NCI-H146 (cell line): ENCODE measurements around the gene GLS.

Source experiments
- DNase-seq: peaks from one replicate; lab custom pipeline; 2025; lab: John Stamatoyannopoulos, UW

GLS gene

DNA sequence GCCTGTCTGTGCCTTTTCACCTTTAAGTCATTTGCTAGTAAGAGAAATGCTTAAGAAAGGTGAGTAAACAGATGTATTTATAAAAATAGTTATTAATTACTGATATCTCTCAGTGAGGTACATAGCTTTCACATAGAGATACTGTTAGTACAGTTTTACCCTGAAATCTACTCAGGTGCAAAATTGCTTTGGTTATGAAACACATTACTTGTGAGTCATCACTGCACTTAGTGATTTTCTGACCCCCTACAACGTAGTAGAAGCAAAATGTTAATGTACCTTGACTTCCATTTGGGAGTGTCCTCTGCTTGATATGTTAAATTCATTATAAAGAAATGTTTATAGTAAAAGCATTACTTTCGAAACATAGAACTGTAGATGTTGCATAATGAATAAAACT, 6.5 kb downstream of the GLS start:
- no peak for DNase-seq

DNA sequence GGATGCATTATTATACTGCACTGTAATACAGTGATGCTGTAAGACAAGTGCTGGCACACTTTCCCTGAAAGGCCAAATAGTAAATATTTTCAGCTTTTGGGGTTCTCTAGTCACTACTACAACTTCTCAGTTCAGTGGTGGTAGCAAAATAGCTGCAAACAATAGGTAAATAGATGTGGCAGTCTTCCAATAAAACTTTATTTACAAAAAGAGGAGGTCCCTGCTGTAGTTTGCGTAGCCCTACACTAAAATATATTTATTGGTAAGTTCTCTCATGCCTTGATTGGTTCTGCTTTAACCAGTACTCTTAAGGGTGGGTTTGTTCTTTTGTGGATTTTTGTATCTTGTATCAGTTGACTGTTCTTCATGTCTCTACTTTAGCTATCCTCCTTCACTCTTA, 7.8 kb downstream of the GLS start:
- DNase-seq, result no peak

DNA sequence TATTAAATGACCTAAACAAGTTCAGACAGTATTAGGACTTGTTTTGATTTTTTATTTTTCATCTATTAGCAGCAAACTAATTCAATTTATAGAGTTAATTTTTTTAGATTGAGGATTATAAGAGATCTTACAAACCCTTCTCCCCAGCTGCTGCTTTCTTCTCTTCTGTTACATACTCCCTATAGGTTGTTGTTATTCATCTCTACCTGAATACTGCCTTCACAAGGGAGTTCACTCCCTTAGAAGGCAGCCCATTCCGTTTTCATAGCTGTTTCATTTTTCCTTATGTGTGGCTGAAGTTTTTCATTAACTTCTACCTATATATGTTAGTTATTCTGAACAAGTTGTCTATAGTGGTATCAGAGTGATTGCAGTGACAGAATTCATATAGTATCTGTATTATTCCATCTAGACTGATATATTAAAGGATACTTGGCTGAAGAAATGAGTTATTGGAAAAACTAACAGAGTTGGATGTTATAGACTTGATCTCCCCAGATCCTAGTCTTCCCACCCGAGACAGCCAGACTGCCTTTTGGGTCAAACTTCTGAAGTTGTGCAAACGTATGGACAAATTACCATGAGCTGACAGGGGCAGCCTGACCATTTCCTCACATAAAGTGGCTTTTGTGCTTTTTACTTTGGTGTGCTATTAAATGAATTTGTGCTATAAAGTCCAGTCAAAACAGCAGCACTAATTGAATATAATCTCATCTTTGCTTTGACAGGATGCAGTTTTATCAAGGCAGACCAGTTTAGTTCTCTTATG, 8.7 kb downstream of the GLS start:
- no peak for DNase-seq

DNA sequence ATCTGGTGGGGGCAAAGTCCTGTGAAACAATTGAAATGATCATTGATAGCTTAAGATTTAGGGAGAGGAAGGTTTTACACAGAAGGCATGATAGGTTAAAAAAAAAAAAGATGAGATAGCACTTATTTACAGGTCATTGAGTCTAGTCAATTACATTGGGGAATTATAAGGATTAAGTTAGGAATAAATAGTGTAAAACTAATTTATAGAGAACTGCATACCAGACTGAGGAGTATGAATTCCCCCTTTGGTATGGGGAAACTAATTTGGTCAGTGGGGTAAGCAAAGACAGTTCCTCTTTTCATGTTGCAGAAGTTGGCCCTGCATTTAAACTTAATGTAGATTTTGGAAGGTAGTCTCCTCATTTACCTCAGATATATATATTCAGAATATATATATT, 10.8 kb downstream of the GLS start:
- DNase-seq, result no peak

DNA sequence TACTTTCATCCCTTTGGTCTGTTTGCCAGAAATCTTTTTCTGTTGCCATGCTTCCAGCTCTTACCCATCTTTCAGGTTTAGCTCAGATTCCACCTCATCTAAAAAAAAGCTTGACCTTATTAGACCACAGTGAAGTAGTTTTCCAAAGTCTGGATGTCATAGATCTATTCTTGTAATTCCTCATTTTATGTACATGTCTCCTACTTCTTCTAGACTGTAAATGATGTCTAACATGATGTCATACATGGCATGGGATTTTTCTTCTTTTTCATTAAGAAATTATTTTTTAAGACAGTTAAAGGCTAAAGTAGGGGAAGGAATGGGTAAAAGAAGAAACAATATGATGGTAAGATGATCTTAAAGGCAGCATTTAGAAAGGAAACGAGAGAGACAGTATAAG, 11.3 kb downstream of the GLS start:
- DNase-seq, result no peak

DNA sequence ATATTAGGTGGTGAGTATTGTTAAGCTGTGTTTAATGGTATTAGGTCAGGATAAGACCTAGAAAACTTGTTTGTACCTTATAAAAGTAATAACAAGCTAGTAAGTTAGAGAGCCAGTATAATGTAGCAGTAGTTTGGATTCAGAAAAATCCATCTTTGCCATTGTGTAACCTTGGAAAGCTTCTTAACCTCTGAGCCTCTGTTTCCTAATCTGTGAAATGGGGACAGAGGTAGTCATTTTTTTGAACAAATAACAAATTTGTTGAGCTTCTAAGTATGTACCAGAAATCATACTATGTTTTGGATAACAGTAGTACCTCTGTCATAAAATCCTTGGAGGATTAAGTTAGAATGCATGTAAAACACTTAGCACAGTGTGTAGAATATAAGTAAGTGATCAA, 12.5 kb downstream of the GLS start:
- no peak for DNase-seq

DNA sequence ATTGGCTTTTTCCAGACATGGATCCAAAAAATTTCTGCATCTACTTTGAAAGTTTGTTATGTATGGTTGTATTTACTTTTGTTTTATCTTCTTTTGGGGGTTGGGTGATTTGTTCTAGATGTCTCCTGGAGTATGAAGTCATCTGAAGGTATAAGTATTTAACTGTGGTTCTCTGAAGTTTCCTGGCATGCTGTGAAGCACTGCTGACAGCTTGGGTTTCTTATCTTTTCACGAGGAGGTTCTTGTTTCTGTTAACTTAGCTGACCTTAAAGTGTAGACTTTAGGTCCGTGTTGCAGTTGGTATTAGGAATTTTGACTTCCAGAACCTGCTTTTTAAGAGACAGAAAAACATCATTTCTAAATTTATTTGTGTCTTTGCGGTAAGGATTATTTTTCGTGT, 15.9 kb downstream of the GLS start:
- no peak for DNase-seq

DNA sequence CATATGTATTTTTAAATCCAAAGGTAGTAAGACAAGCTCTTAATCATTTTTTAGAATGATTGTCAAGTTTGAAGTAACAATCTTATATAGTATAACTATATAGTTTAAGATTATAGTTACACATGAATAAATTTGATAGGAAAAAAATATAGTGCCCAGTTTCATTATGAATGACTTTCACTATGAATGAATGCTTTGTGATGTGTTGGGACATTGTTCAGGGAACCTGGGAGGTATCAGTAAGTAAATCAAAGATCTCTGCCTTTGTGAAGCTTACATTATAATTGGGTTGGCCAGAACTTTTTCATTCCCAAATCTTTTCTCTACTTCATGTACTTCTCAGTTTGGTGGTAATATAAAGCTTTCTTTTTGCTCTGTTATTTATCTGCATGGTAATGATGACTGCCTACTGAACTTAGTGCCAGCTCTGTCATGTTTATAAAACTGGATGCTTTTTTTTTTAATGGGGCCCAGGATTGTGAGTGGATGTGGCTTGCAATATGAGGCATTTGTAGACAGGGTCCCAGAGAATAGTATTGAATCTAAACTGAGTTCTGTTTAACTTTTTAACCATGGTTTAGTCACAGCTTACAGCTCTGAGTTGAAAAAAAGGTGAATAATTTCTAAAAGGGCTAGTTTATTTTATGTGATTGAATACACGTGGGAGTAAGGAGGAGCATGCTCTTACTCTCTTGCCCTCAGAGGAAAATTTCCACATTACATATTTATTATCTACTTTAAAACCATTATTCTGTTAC, 23.3 kb downstream of the GLS start:
- DNase-seq, result no peak

DNA sequence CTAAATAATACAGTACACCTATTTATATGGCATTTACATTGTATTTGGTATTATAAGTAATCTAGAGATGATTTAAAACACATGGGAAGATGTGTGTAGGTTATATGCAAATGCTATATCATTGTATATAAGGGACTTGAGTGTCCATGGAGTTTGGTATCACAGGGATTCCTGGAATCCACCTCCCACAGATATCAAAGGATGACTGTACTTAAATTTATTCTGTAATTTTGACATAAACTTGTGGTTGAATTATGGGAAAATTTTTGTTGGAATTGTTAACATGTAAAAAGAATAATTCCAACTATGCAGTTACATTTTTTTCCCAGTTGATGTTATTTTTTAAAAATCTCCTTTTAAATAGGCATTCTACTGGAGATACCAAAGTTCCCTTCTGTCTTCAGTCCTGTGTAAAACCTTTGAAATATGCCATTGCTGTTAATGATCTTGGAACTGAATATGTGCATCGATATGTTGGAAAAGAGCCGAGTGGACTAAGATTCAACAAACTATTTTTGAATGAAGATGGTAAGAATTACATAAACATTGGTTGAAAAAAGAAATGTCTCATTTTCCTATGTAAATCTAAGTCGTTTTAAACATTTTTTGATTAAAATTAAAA, 24.1 kb downstream of the GLS start:
- DNase-seq, result no peak

DNA sequence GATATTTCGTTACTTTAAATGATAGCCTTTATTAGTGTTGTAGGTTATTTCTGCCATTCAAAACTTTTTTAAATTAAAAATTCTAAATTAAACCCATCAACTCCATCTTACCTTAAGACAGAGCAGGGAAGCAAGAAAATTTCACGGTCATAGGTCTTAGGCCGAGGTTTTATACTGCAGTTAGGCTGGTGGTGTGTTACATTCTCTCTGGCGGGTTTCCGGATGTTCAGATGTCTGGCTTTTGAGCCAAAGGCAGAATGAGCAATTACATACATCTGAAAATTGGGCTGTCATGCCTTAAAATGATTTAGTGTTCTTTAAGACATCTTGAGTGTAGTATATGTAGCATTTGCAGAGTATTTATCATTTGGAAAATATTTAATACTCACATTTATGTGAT, 27.9 kb downstream of the GLS start:
- DNase-seq, result no peak

DNA sequence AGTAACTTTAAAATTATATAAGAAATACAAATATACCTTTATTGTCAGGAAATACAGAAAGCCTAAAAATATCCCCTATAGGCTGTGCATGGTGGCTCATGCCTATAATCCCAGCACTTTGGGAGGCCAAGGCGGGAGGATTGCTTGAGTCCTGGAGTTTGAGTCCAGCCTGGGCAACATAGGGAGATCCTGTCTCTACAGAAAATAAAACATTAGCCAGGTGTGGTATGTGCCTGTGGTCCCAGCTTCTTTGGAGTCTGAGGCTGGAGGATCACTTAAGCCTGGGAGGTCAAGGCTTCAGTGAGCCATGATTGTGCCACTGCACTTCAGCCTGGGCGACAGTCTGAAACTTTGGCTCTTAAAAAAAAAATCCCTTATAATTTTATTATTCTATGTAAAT, 29.1 kb downstream of the GLS start:
- DNase-seq, result no peak

DNA sequence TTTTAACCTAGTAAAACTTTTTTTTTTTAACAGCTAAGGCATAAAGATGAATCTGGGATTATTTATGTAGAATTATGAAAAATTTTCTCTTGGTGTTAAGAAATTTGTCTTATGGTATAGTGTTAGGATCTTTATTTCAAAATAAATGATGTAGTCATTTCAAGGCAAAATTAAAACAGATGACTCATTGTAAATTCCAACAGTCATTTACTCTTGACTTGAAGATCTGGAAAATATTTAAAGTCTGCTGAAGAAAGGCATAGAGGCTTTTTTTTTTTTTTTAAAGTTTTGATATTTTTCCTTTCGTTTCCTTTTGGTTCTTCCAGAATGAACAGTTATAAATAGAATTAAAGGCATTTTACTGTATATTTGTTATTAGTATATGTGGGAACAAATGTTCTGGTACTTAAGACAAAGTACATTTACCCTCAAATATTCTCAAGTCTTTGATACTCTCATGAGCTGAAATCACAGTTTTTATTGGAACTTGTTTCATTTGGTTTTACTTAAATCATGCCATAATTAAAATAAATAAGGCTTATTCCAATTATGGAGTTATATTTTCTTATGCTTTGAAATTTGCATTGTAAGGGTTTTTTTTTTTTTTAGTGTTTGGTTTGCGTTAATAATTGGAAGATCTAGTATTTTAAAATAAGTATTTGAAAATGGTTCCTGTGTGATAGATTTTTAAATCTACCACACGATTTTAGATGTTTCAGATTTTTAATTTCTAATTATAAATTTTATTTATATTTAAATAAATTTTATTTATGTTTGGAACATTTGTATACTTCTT, 29.9 kb downstream of the GLS start:
- DNase-seq, result no peak

DNA sequence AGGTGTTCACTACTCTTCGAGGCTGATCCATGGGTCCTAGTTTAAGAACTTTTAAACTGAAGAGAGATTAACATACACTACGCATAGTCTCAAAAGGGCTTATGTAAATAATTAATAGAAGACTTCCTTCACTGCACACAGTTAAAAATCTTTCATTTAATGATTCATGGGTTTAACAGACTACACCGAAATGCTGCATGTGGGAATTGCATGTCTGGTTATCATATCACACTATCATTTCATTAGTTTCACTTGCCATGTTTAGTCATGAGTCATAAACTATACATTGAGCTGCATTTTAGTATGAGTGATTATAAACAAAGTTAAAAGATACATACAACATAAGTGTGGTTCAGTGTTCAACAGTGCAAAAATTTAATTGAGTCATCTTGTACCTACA, 31.2 kb downstream of the GLS start:
- DNase-seq, result no peak

DNA sequence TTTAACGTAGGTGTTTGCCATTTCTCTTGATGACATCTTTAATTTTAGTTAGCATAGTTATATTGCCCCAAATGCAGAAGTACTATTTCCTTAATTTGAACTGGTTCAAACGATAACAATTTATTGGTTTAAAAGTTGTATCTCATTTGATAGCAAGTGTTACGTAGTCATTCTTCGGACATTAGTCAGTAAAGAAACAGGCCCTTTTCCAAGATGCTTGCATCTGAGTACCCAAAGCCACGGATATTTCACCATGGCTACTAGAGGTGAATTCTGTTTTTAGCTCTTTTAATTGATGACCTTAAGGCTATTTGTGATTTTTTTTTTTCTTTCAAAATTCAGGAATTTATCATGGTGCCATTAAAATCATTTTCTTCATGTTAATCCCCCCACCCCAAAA, 32.1 kb downstream of the GLS start:
- no peak for DNase-seq

DNA sequence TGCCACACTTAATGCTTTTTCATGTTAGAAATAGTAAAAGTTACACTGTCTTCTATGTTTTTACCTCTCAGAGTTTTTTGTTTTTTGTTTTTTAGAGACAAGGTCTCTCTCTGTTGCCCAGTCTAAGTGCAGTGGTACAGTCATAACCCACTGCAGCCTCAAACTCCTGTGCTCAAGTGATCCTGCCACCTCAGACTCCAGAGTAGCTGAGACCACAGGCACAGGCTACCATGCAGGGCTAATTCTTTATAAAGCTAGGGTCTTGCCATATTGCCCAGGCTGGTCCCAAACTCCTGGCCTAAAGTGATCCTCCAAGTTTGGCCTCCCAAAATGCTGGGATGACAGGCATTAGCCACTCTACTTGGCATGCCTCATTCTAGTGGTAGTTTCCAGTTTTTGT, 33.1 kb downstream of the GLS start:
- no peak for DNase-seq

DNA sequence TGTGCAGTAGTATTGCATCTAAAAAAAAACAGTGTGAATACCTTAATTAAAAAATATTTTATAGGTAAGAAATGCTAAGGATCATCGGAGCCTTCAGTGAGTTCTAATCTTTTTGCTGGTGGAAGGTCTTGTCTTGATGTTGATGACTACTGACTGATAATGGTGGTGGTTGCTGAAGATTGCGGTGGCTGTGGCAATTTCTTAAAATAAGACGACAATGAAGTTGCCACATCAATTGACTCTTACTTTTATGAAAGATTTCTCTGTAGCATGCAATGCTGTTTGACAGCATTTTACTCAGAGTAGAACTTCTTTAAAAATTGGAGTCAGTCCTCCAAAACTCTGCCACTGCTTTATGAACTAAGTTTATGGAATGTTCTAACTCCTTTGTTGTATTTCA, 36.2 kb downstream of the GLS start:
- DNase-seq, result no peak

DNA sequence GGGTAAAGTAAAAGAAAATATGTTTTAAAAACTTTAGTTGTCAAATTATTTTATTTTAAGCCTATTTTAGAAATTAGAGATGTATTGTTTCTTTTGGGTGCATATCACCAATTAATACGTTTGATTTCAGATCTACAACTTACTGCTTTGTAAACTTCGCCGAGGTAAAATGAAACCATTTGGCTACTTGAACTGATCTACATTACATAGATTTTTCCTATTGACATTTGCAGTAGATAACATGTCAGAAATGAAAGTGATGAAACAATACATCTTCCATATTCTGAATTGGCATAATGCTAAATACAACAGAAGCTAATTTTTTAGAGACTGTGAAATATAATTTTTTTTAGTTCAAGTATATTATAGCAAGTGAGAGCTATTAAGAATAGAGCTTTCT, 39.5 kb downstream of the GLS start:
- DNase-seq, result no peak

DNA sequence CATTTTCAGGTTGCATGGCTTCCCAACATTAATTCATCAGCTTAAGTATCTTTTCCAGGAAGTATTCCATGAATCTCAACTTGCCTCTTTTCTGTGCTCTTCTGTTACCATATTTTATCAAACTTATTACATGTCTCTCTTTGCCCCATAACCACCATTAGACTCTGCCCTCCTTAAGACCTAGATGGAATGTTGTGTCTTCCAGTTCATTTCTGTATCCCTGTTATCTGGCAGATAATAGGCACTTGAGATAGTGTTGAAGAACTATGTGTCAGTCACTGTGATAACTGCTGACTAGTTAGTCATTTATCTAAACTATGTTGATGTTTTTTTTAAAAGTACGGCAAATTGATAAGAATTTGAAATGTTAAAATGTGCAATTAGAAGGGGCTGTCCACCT, 41.8 kb downstream of the GLS start:
- no peak for DNase-seq

DNA sequence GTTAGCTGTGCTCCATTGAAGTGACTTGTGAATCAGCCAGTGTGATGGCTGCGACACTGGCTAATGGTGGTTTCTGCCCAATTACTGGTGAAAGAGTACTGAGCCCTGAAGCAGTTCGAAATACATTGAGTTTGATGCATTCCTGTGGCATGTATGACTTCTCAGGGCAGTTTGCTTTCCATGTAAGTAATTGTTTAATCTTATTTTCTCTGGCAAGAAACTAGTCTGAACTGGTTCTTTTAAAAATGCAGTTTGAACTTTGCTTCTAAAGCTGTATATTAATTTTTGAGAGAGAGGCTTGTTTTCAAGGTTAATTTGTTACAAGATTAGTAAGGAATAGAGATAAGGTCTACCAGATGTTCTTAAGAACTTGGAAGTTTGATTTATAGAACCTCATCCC, 46.7 kb downstream of the GLS start:
- DNase-seq, result no peak

DNA sequence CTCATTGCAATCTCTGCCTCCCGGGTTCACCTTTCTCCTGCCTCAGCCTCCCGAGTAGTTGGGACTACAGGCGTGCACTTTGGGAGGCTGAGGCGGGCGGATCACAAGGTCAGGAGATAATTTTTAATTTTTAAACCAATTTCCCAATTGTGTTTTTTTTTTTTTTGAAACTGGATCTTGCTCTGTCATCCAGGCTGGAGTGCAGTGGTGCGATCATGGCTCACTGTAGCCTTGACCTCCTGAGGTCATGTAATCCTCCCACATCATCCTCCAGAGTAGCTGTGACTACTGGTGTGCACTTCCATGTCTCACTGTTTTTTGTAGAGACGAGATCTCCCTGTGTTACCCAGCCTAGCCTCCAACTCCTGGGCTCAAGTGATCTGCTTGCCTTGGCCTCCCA, 49.3 kb downstream of the GLS start:
- DNase-seq, result no peak

DNA sequence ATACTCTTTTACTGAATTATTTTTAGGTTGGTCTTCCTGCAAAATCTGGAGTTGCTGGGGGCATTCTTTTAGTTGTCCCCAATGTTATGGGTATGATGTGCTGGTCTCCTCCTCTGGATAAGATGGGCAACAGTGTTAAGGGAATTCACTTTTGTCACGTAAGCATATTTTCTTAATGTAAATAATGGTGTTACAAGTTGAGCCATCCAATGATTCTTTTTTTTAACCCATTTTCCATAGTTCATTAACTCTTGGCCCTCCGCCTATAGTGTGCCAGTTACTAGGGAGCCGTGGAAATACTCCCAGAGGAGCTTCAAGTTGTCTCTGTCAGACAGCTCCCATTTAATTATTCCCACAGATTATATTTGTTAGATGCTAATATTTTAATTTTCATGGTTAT, 49.8 kb downstream of the GLS start:
- no peak for DNase-seq

DNA sequence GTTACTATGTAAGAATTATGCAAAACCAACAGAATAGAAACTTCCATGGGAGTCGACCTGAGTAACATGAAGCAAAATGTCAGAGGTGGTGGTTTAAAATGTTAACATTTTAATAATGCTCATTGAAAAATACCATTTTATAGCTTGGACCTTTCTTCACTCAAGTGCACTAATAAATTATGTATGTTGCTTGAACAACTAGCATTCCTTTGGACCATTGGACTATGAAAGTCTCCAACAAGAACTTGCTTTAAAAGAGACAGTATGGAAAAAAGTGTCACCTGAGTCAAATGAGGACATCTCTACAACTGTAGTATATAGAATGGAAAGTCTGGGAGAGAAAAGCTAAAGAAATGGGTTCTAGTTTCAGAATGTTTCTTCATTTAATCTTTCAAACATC, 51.9 kb downstream of the GLS start:
- no peak for DNase-seq

DNA sequence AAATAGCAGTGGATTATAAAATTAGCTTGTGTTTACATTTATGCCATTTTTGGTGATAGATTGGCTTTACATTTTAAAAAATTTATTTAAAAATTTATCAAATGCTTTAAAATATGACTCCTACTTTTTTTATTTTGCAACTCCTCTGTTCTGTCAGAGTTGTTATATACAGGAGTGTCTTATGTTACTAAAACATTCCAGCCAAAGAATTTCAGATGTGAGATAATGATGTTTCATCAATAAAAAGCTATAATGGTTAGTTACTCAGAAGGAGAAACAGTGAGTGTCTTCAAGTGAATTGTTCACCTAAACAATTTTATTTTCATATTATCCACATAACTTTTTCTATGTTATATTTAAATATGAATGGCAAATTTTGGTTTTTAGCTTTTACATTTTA, 52.7 kb downstream of the GLS start:
- no peak for DNase-seq
